ENCODE data around the gene SLC6A20.

SLC6A20 gene

GRCh38 chr3:45795882-45796765 lies at the start of gene SLC6A20:
Gene SLC6A20 (minus strand): TSS chr3:45796536. CDS start chr3:45796419, 117 bp downstream.
- peak within 1 kb of the TSS; percentile 58 for H3K4me3 ChIP-seq (ENCODE audit: low read depth, low read length)

- no peak overlapping the region for H3K4me3 ChIP-seq (ENCODE audit: low read depth, low read length)
These were observed 48.3 kb upstream of the SLC6A20 start for GRCh38 chr3:45844616-45845015.

GRCh38 chr3:45842851-45843625 lies 46.7 kb upstream of the SLC6A20 start:
- no peak overlapping the region for H3K4me3 ChIP-seq (ENCODE audit: low read depth, low read length)

- peak within 1 kb of the TSS; percentile 62 for H3K4me3 ChIP-seq (ENCODE audit: low read depth, low read length)
These were observed 45.6 kb upstream of the SLC6A20 start, which contains the start of gene LZTFL1 for GRCh38 chr3:45841757-45842491. Gene LZTFL1 (minus strand): TSS chr3:45842119. CDS start chr3:45841991, 128 bp downstream.

- H3K4me3 ChIP-seq (ENCODE audit: low read depth, low read length): peak overlapping the region; percentile 62
These were observed 45.1 kb upstream of the SLC6A20 start for GRCh38 chr3:45841420-45841756.

GRCh38 chr3:45838466-45838865 lies 42.1 kb upstream of the SLC6A20 start:
- no peak overlapping the region for H3K4me3 ChIP-seq (ENCODE audit: low read depth, low read length)

GRCh38 chr3:45832699-45833098 lies 36.4 kb upstream of the SLC6A20 start:
- H3K4me3 ChIP-seq (ENCODE audit: low read depth, low read length): no peak overlapping the region

- no peak overlapping the region for H3K4me3 ChIP-seq (ENCODE audit: low read depth, low read length)
These were observed 33.8 kb upstream of the SLC6A20 start for GRCh38 chr3:45830121-45830520.

GRCh38 chr3:45826908-45827307 lies 30.6 kb upstream of the SLC6A20 start:
- no peak overlapping the region for H3K4me3 ChIP-seq (ENCODE audit: low read depth, low read length)

GRCh38 chr3:45826321-45826720 lies 30.0 kb upstream of the SLC6A20 start:
- no peak overlapping the region for H3K4me3 ChIP-seq (ENCODE audit: low read depth, low read length)

- no peak overlapping the region for H3K4me3 ChIP-seq (ENCODE audit: low read depth, low read length)
These were observed 24.8 kb upstream of the SLC6A20 start for GRCh38 chr3:45821127-45821526.

GRCh38 chr3:45819543-45819942 lies 23.2 kb upstream of the SLC6A20 start:
- no peak overlapping the region for H3K4me3 ChIP-seq (ENCODE audit: low read depth, low read length)

- H3K4me3 ChIP-seq (ENCODE audit: low read depth, low read length): no peak overlapping the region
These were observed 21.6 kb upstream of the SLC6A20 start for GRCh38 chr3:45817831-45818522.

- no peak overlapping the region for H3K4me3 ChIP-seq (ENCODE audit: low read depth, low read length)
These were observed 20.2 kb upstream of the SLC6A20 start for GRCh38 chr3:45816544-45816943.

- no peak overlapping the region for H3K4me3 ChIP-seq (ENCODE audit: low read depth, low read length)
These were observed 18.0 kb upstream of the SLC6A20 start for GRCh38 chr3:45814322-45814721.

GRCh38 chr3:45807681-45808540 lies 11.6 kb upstream of the SLC6A20 start:
- no peak overlapping the region for H3K4me3 ChIP-seq (ENCODE audit: low read depth, low read length)

- no peak overlapping the region for H3K4me3 ChIP-seq (ENCODE audit: low read depth, low read length)
These were observed 10.8 kb upstream of the SLC6A20 start for GRCh38 chr3:45807133-45807532.

- H3K4me3 ChIP-seq (ENCODE audit: low read depth, low read length): no peak overlapping the region
These were observed 9.7 kb upstream of the SLC6A20 start for GRCh38 chr3:45806072-45806471.

GRCh38 chr3:45803252-45803935 lies 7.1 kb upstream of the SLC6A20 start:
- no peak overlapping the region for H3K4me3 ChIP-seq (ENCODE audit: low read depth, low read length)
